GM12872 (cell line): ENCODE results near the gene SIM2.

Experiments
- CTCF ChIP-seq: IDR thresholded peaks from 3 replicates; pipeline ENCODE4 v1.5.1; 2011; ENCODE audit warnings: low read depth, mild to moderate bottlenecking, low read length, moderate library complexity; ENCODE audit not compliant: insufficient read depth

SIM2 gene

GRCh38 chr21:36689324-36689723, 9.6 kb upstream of the SIM2 start:
- no peak for TF ChIP-seq CTCF

GRCh38 chr21:36690628-36691554, 8.0 kb upstream of the SIM2 start:
- no peak for TF ChIP-seq CTCF

- no peak for TF ChIP-seq CTCF
Observed at GRCh38 chr21:36691555-36692041, 7.3 kb upstream of the SIM2 start.

GRCh38 chr21:36692114-36692834, 6.6 kb upstream of the SIM2 start:
- TF ChIP-seq CTCF: no peak

GRCh38 chr21:36692835-36693488, 6.0 kb upstream of the SIM2 start:
- TF ChIP-seq CTCF: no peak

- no peak for TF ChIP-seq CTCF
Observed at GRCh38 chr21:36693489-36694030, 5.4 kb upstream of the SIM2 start.
